ENCODE data around the gene MAPKBP1.

DNA sequence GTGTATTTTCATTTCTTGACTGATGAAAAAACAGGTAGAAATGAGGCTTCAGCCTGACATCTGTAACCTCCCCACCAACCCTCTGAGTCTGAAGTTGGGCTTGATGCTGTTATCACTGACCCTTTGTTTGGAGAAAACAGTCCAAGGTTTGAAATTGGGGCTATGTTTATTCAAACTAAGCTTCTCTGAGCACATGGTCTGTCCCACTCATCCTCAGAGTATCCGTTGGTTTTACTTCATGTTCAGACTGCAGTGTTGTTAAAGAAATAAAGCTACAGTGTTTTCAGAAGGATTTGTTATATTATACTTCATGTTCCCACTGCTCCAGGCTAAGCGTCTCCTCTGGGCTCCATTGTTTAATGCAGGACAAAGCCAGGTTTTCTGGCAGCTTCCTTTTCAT is 6.0 kb downstream of the MAPKBP1 start:
- TF ChIP-seq POLR2A (IDR thresholded peaks at IDR 0.05; ENCODE audit: low read depth): no peak
- TF ChIP-seq, protein P1, sequence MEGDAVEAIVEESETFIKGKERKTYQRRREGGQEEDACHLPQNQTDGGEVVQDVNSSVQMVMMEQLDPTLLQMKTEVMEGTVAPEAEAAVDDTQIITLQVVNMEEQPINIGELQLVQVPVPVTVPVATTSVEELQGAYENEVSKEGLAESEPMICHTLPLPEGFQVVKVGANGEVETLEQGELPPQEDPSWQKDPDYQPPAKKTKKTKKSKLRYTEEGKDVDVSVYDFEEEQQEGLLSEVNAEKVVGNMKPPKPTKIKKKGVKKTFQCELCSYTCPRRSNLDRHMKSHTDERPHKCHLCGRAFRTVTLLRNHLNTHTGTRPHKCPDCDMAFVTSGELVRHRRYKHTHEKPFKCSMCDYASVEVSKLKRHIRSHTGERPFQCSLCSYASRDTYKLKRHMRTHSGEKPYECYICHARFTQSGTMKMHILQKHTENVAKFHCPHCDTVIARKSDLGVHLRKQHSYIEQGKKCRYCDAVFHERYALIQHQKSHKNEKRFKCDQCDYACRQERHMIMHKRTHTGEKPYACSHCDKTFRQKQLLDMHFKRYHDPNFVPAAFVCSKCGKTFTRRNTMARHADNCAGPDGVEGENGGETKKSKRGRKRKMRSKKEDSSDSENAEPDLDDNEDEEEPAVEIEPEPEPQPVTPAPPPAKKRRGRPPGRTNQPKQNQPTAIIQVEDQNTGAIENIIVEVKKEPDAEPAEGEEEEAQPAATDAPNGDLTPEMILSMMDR (IDR thresholded peaks at IDR 0.05): no peak
- TF ChIP-seq POLR2AphosphoS5 (IDR thresholded peaks at IDR 0.05): no peak

All from esophagus muscularis mucosa (tissue), 3 donors.